ENCODE results near the gene SLC26A9.

SLC26A9 gene

DNA sequence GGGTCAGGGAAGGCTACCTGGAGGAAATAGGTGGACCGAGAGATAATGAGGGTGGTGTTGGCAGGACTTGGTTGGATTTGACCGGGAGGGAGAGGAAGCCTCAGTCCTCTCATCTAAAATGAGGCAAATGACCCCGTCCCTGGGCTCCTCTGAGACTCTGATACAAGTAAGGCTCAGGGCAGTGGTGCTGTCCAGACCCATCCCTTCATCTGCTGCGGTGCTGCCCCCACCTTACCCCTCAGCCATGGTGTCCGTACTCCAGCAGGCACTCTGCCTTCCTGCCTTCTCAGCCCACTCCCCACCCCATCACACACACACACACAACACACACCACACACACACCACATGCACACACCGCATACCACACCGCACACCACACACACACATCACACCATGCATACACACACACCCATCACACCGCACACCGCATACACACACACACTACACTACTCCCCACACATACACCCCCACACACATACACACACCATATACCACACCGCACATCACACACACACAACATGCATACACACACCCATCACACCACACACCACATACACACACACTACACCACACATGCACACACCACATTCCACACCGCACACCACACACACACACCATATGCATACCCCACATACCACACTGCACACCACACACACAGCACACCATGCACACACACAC lies 29.4 kb upstream of the SLC26A9 start:
- DNase-seq (ENCODE audit: low read depth in 3 of 3) = no peak

DNA sequence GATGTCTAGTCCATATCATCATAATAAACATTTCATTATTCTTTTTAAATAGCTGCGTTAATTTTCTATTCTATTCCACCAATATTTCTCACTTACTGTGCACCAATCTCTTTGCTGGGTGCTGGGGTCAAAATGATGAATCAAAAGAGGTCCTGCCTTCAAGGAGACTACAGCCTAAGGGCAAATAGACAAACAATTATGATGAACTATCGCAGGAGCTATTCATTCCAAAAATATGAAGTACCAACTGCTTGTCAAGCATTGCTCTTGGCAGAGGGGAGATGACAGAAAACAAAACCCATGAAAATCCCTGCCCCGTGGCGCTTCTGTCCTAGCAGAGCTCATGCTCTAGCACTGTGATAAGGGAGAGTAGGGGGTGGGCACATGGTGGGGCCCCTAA lies 28.8 kb upstream of the SLC26A9 start:
- no peak for DNase-seq (ENCODE audit: low read depth in 3 of 3)

DNA sequence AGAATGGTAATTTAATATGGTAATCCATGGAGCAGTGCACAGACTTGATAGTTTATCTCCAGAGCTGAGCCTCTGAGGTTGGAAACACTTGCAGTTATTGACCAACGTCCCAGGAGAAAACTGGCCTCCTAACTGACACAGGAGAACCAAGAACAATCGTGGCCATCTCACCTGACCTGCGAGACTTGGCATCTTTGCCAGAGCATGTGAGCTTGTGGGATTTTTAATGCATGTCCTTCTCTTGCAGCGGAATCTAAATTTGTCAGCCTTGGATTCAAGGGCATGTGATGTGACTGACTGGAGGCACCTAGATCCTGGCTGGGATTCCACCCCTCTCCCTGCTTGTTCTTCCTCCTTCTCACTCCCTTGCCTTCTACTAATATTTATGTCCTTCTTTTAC lies 27.8 kb upstream of the SLC26A9 start:
- DNase-seq (ENCODE audit: low read depth in 3 of 3) = no peak

DNA sequence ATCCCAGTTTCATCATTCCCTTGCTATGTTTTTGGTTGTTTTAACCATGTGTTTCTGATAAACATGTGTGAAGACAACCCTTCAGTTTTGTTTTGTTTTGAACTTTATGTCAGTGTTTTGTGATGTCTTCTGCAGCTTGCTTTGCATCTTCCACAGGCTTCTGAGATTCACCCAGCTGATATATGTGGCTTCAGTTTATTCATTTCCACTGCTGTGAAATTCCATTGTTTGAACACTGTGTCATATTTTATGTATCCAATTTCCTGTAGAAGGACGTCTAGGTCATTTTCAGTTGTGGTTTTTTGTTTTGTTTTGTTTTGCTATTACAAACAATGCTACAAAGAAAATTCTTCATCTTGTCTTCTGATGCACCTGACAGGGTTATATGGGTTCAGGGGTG lies 27.2 kb upstream of the SLC26A9 start:
- no peak for DNase-seq (ENCODE audit: low read depth in 3 of 3)

DNA sequence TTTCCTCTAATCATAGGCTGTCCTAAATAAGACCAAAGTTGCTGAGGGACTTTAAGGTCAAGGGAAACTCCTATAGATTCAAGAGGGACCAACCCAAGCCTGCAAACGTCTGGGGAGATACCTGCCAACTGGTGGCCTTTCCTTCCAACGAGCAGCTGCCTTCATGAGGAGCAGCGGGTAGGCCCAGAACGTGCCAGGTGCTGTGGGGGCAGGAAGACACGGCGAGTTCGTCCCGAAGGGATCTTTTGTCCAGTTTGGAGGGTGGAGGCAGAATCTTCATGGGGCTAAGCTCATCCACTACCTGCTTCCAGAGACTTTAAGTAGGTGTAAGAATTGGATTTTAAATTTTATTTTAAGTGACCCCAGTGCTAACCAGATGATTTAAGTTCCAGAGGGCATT lies 26.0 kb upstream of the SLC26A9 start:
- no peak for DNase-seq (ENCODE audit: low read depth in 3 of 3)

DNA sequence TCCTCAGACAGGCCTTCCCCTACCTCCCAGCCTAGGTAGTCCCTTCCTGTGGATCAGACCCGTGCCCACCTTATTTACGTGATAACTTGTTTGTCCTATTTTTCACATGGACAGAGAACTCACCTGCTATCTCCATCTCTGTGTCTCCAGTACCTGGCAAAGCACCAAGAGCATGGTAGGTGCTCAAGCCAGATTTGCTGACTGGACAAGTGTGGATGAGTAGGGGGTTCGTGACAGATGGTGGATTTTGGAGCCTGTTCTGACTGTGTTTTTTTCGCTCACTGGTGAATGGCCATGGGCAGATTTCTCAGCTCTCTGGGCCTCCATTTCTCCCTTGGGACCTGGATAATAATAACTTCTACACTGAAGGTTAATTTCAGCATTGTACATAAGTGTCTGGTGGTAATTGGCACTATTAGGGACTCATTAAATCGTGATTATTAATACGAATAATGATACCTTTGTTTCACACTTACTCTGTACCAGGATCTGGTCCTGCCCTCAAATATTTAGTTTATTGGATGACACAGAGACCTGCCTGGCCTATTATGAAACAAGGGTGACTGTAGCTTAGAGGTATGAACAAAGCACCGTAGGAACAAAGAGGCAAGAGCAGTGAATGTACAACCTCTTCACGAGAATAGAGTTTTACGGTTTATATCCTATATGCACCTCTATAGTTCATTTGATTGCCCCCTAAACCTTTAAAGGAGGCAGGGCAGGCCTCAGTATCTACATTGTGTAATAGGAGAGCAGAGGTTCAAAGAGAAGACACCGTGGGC lies 24.5 kb upstream of the SLC26A9 start:
- DNase-seq (ENCODE audit: low read depth in 3 of 3) = no peak

DNA sequence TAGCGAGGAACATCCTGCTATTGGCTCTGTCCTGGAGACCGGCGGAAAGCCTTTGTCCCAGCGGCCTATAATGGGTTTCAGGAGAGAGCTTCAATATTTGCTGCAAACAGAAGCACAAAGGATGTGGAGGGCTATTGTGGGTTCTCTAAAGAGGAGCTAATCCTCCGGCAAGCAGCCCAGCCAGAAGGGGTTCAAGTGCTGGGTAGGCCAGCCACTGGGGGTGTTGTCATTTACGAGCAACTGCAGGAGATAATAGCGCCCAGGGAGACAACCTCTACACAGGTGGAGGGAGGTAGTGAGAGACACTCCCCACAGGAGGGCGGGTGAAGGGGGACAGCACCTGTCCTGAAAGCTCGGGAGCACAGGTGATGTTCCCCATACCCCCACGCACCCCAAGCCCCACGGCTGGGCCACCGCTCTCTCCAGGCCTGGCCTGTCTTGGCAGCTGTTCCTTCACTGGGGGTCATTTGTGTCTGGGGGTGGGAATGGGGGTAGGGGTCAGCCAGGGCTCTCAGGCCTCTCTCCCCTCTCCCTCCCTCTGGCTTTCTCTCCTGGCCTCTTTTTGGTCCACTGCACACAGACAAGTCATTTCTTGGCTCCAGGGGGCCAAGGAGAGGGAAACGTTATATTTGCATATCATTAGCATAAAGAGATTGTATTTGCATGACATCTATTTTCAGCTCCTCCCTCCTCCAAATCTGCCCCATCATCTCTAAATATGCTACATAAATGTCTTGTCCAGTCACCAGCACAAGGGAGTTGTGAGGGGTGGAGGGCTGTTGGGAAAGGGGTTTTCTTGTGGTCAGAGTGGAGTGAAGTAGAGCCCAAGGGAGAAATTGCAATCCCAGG lies 22.0 kb upstream of the SLC26A9 start:
- DNase-seq (ENCODE audit: low read depth in 3 of 3) = no peak

DNA sequence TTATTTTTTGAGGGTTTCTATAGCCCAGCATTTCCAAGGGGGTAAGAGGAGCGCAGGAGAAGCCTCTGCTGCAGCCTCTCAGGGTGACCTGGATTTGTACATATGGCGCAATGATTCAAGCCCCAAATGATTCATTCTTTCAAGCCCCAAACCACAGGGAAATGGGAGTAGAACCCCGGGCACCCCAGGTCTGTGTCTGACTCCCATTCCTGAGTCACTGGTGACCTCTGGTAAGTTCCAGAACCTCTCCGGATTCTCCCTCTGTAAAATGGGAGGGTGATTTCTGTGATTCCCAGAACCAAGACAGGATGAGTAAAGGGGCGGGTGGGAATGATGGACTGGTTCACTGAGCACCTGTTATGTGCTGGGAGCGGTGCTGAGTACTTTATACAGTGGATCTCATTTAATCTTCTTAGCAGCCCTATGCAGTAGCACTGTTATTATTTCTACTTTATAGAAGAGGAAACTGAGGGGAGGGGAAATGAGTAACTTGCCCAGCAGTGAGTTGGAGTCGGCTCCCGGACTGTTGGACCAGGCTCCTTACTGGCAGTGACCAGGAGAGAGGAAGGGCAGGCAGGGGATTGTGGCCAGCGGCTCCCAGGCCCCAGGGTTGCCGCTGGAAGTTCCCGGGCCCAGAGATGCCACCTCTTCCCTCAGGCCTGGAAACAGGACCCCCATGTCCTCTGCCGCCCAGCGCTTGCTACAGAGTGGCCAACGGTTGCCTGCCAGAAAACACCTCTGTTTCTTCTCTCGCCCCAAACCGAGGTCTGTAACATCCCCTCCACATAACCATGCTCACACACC lies 20.3 kb upstream of the SLC26A9 start:
- no peak for DNase-seq (ENCODE audit: low read depth in 3 of 3)

DNA sequence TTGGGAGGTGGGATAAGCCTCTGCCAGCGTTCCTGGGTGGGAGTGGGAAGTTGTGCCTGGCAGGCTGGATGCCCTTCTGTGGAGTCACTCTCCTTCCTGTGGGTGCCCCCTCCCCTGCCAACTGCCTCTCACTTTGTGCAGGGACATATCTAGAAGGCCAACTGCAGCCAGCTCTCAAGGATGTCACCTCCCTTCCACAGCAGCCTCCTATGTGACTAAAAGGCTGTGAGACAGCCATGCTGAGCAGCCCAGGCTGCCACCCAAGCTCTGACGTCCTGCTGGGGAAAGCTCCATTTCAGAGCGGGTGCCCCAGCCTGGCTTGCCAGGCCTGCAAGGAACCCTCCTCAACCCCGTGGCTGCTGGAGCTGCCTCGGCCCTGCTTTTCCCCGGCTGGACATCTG lies 19.6 kb upstream of the SLC26A9 start:
- DNase-seq (ENCODE audit: low read depth in 3 of 3) = no peak

DNA sequence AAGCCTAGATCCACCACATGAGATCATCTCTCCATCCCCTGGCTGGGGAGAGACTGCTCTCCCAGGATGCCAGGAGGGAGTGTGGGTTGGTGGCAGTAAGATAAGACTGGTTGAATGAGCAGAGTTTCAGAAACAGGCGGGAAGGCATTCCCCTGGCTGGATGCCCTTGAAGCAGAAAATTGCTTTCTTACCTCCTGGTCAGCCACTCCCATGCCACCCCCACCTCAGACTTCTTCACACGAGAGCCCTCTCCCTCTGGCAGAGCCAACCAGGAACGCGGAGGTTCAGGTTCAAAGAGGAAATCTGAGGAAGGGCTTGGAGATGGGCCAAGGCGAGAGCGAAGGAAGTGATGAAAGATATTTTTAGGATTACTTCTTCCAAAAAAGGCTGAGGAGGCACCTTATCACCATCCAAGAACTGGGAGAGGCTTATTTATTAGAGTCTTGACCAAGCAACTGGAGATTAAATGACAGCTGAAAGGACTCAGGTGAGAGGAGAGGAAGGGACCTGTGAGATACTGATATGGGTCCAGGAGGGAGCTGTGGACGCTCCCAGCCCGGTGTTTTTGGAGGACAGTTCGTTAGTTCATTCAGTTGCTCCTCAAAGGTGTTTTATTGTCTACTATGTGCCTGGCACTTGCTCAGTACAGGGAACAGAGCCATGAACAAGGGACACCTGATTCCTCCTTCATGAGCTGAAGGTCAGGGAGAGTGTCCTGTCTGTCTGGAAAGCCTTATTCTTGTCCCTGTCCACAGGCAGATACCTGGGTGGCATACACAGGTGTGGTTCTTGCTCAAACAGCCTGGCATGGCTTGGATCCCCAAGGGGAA lies 18.9 kb upstream of the SLC26A9 start:
- DNase-seq (ENCODE audit: low read depth in 3 of 3) = no peak

DNA sequence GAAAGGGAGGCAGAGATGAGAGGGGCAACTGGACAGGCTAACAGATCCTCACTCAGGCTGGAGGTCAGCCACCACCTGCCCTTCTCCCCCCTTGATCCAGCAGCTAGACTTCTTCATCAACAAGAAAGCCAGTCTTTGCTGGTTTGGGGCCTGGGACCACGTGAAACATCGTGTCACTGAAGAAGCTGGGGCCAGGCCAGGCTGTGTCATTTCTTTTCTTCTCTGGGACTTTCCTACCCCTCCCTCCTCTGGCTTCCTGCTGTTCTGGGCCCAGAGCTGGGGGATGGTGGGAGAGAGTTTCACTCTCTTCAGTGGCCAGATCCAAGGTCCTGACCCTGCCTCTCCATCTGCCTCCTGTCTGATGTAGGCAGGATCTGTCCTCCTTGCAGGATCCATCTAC lies 18.1 kb upstream of the SLC26A9 start:
- DNase-seq (ENCODE audit: low read depth in 3 of 3) = no peak

DNA sequence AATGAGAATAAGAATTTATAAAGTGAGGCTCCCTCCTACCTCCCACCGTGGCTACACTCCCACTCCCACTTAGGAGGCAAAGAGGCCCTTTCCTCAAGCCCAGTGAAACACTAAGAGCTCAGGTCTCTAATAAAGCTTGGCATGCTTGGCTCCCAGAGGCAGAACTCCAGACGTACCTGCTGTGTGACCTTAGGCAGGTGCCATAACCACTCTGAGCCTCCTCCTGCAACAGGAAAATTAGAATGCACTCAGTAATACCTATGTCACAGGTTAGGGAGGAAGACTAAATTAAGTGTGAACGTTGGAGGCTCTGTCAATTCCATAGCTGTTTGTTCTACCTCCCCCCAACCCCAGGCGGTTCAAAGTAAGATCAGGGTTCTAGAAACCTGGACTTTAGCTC lies 16.5 kb upstream of the SLC26A9 start:
- DNase-seq (ENCODE audit: low read depth in 3 of 3) = no peak

DNA sequence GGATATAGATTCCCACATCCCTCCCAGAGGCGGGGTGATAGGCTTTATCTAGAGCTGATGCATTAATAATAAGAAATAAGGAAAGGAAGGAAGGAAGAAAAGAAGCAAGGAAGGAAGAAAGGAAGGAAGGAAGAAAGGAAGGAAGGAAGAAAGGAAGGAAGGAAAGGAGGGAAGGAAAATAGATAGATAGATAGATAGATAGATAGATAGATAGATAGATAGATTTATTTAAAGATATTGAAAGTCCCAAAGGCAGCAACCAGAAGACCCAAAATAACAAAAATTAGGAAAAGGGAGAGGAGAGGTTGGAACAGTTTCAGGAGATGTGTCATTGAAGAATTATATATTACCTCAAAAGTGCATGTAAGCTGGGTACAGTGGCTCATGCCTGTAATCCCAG lies 12.2 kb upstream of the SLC26A9 start:
- no peak for DNase-seq (ENCODE audit: low read depth in 3 of 3)

DNA sequence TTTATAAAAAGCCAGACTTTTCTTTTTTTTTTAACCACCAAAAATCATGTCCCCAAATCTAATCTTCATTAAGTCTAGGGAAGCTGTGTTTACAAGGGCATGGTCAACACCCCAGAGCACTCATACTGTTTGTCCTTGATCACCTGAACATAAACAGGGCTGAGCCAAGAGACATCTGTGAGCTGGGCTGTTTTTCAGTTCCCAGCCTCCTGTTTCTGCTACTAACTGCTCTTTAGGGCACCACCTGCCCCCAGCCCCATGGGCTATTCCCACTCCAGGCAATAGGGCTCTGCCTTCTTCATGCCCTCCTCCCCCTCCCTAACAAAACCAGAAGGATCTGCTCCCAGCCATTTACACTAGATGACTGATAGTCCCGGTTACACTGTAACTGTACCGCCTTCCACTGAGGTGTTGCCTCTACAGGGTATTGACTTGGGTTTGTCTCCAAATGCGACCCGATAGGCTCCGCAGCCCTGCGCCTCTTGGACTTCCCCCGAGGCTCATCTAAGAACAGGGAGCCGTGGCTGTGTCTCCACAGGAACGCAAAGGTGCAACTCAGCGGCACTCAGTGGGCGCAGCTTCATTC lies 11.7 kb upstream of the SLC26A9 start:
- no peak for DNase-seq (ENCODE audit: low read depth in 3 of 3)

DNA sequence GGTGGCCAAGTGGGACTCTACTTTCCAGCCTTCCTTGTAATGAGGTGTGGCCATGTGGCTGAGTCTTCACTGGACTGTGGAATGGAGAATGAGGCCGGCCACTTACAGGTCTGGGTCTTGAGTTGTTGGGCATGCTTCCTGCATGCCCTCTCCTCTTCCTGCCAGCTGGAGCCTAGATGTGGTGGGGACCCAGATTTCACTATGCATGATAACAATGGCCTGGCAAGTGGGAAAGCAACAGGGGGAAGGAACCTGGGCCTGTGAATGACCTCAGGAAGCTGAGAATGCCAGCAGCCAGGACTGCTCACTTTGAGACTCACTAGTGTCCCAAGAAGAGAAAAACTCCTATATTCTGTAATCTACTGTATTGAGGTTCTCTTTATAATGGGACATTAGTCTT lies 8.5 kb upstream of the SLC26A9 start:
- no peak for DNase-seq (ENCODE audit: low read depth in 3 of 3)

DNA sequence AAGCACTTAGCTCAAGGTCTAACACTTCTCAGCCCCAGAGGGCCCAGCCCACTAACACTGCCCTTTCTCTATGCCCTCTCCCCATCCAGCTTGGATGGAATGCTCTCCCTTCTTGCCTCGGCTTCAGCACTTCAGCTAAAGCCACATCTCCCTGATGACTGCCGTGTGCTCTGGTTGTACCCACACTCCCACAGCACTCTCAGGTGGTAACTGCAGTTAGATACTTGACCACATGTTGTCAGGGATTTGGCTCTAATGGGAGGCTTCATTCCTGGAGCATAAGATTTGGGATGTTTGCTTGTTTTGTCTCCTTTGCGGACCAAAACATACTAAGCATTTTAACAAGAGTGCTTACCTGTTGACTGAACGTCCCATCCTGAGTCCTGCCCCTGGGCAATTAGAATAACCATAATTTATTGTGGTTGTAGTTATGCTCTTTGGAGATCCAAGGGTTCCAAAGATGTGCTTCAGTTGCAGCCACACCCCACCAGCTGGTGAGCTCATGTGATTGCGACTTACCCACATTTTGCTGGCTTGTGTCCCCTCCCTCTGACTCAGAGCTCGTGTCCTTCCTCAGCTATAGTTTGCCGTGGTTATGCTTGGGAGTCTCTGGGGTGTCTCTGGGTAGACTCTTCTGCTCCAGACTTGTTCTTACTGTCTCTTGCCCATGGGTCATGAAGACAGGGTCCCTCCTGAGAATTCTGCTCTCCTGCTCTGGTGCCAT lies 7.7 kb upstream of the SLC26A9 start:
- no peak for DNase-seq (ENCODE audit: low read depth in 3 of 3)

DNA sequence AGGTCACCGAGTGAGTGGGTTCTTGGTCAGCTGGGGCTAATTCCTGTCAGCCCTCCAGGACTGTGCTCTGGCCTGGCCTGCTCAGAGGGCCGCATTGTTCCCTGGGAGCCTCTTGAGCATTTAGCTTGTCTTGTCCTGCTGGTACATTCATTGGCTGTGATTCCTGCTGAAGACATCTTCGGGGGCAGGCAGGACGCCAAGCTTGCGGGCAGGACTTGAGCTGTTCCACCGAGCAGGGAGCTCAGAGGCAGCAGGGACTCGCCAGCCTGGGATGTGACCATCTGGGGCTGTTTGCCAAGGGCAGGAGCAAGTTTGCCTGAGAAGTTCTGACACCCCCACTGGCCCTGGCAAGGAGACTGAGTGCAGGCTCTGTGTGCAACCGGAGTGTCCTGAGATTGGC lies 7.0 kb upstream of the SLC26A9 start:
- DNase-seq (ENCODE audit: low read depth in 3 of 3) = no peak

DNA sequence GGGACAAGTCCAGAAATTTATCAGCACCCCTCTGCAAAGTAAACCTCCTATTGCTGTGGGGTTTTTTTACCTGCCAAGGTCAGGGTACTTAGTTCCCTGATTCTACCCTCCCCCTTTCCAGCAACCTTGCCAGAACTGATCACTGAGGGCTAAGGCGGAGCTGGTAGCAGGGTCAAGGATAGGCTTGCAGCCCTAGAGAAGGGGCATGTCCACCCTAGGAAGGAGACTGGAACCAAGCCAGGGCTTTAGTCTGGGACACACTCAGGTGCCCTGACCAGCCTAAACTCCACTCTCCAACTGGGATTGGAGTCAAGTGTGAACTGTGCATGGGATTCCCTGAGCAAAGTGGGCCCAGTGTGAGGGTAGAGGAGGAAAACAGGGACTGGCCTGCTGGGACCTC lies 6.5 kb upstream of the SLC26A9 start:
- DNase-seq (ENCODE audit: low read depth in 3 of 3) = no peak

DNA sequence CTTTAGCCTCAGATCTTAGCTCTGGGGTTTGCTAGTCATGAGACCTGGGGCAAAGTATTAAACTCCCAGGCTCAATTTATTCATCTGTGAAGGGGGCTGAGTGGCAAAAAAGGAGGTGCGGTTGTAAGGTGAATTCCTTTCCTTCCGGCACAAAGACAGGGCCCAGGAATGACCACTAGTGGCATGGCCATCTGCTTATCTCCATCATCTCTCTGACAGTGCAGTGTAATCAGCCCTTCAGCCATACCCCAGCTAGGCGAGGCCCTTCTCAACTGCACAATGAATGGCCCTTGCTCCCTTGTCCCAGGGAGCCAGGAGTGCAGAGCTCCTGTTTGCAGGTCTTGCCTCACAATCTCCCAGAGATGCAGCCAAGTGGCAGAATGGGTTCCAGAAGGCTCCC lies 5.6 kb upstream of the SLC26A9 start:
- no peak for DNase-seq (ENCODE audit: low read depth in 3 of 3)

DNA sequence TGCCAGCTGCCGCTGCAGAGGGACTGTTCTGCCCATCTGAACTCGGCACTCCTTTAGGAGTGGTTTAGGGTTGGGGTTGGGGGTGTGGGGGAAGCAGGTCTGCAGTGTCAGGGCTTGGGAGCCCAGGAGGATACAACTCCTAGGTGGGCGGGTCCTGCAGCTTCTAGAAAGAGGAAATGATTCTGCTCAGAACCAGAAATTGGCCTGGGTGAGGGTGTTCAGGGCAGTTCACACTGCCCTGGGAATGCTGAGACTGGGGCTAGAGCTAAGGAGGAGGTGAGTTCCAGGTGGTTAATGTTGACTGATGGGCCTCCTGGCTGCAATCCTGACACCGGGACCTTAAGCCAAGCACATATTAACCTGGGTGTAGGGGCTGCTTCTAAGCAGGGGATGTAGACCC lies 4.8 kb upstream of the SLC26A9 start:
- no peak for DNase-seq (ENCODE audit: low read depth in 3 of 3)
